ENCODE data around the gene PPAN.

Gene PPAN, protein sequence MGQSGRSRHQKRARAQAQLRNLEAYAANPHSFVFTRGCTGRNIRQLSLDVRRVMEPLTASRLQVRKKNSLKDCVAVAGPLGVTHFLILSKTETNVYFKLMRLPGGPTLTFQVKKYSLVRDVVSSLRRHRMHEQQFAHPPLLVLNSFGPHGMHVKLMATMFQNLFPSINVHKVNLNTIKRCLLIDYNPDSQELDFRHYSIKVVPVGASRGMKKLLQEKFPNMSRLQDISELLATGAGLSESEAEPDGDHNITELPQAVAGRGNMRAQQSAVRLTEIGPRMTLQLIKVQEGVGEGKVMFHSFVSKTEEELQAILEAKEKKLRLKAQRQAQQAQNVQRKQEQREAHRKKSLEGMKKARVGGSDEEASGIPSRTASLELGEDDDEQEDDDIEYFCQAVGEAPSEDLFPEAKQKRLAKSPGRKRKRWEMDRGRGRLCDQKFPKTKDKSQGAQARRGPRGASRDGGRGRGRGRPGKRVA

DNA sequence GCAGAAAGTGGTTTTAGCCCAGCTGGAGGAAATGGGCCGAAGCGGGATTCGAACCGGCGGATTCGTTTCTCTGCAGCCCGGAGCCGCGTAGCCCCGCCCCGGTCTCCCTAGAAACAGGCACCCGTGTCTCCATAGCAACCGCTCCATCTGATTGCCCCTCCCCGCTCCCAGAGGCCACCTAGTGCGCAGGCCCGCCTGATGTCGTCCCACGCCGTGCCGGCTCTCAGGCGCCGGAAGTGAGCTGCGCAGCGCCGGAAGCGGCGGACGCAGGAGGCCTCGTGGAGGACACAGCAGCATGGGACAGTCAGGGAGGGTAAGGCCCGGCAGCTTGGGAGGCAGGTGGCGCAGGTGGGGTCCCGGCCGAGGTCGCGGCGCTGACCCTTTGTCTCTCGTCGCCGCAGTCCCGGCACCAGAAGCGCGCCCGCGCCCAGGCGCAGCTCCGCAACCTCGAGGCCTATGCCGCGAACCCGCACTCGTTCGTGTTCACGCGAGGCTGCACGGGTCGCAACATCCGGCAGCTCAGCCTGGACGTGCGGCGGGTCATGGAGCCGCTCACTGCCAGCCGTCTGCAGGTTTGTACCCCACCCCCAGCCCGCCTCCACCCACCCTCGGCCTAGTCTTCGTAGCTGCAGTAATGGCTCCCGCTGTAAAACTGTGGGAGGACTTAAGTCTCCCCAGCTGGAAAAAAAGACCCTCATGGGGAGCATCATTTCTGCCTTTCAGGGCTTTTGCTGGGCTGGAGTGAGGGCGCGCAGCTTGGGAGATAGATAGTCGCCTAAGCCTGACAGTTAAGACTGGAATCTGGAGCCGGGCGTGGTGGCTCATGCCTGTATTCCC is at the start of gene PPAN:
PPAN (plus strand) TSS at position 263 of the 837 bp plus-strand sequence; CDS start at position 296, 33 bp downstream.
- TF ChIP-seq, protein P1, sequence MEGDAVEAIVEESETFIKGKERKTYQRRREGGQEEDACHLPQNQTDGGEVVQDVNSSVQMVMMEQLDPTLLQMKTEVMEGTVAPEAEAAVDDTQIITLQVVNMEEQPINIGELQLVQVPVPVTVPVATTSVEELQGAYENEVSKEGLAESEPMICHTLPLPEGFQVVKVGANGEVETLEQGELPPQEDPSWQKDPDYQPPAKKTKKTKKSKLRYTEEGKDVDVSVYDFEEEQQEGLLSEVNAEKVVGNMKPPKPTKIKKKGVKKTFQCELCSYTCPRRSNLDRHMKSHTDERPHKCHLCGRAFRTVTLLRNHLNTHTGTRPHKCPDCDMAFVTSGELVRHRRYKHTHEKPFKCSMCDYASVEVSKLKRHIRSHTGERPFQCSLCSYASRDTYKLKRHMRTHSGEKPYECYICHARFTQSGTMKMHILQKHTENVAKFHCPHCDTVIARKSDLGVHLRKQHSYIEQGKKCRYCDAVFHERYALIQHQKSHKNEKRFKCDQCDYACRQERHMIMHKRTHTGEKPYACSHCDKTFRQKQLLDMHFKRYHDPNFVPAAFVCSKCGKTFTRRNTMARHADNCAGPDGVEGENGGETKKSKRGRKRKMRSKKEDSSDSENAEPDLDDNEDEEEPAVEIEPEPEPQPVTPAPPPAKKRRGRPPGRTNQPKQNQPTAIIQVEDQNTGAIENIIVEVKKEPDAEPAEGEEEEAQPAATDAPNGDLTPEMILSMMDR (conservative IDR thresholded peaks at IDR 0.05; ENCODE audit: low read depth, low read length): no peak
- peaks cover 47% of the 10 kb centered on the region for H3K4me1 ChIP-seq (ENCODE audit: low read depth, poor library complexity, severe bottlenecking)
- H3K9ac ChIP-seq: peak within 1 kb of the TSS; percentile 89
- peaks cover 20% of the 10 kb centered on the region; the same call in 1 of the 2 replicates for H3K36me3 ChIP-seq (ENCODE audit: insufficient read depth)
- H3K4me2 ChIP-seq: peak within 1 kb of the TSS; percentile 93
- no peaks in the 10 kb centered on the region for H3K27me3 ChIP-seq (ENCODE audit: insufficient read depth, low read depth)
- no peak within 1 kb of the TSS for H3K4me3 ChIP-seq (IDR thresholded peaks at IDR 0.05; ENCODE audit: insufficient read depth, low read depth, low read length)
- H4K20me1 ChIP-seq (ENCODE audit: insufficient read depth): no peaks in the 10 kb centered on the region
- H3K79me2 ChIP-seq (ENCODE audit: insufficient read depth, low read depth): peaks cover 39% of the 10 kb centered on the region
- no peak within 1 kb of the TSS for H2AFZ ChIP-seq (ENCODE audit: low read depth)
- H3K27ac ChIP-seq: peak within 1 kb of the TSS; percentile 62

DNA sequence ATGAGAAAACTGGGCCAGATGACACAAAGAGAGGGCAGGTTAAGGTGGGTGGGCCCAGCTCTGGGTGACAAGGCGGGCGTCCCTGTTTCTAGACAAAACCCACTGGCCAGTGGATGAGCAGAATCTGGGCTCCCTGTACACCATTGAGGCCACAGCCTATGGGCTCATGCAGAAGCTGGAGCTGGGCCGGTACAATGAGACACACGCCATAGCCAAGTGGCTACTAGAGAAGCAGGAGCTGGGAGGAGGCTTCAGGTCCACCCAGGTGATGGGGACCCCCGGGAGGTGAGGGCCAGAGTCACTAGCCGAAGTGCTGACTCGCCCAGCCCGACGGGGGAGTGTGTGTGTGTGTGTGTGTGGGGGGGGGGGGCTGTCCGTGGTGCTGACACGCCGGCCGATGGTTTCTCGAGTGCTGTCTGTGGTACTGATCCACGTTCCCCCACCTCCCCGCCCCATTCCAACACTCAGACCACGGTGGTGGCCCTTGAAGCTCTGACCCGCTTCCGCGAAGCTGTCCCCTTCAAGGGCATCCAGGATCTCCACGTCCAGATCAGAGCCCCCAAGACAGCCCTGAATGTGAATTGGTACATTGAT is 44.3 kb upstream of the PPAN start:
- Histone ChIP-seq H3K4me3 (IDR thresholded peaks at IDR 0.05; ENCODE audit: insufficient read depth, low read depth, low read length) (no peak overlapping the region), H3K36me3 (ENCODE audit: insufficient read depth) (no peaks in the 10 kb centered on the region), H3K27ac (no peak overlapping the region), H3K27me3 (ENCODE audit: insufficient read depth, low read depth) (peaks cover 67% of the 10 kb centered on the region), H2AFZ (ENCODE audit: low read depth) (no peak overlapping the region), H3K9ac (no peak overlapping the region), H3K4me1 (ENCODE audit: low read depth, poor library complexity, severe bottlenecking) (no peaks in the 10 kb centered on the region), H3K79me2 (ENCODE audit: insufficient read depth, low read depth) (no peaks in the 10 kb centered on the region), H3K4me2 (no peak overlapping the region), H4K20me1 (ENCODE audit: insufficient read depth) (no peaks in the 10 kb centered on the region)
- TF ChIP-seq, protein P1 (conservative IDR thresholded peaks at IDR 0.05; ENCODE audit: low read depth, low read length): no peak

DNA sequence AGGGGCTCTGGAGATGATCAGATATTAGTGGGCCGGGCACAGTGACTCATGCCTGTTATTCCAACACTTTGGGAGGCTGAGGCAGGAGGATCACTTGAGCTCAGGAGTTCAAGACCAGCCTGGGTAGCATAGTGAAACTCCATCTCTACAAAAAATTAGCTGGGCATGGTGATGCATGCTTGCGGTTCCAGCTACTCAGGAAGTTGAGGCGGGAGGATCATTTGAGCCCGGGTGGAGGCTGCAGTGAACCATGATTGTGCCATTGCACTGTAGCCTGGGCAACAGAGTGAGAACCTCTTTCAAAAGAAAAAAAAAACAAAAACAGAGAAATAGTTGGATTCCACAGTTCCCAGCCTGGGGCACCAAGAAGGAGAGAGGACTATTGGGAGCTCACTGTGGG is 38.0 kb upstream of the PPAN start:
- H3K4me3 ChIP-seq (IDR thresholded peaks at IDR 0.05; ENCODE audit: insufficient read depth, low read depth, low read length): no peak overlapping the region
- H3K4me1 ChIP-seq (ENCODE audit: low read depth, poor library complexity, severe bottlenecking): no peaks in the 10 kb centered on the region
- H3K9ac ChIP-seq: no peak overlapping the region
- no peaks in the 10 kb centered on the region for H4K20me1 ChIP-seq (ENCODE audit: insufficient read depth)
- H3K36me3 ChIP-seq (ENCODE audit: insufficient read depth): no peaks in the 10 kb centered on the region
- no peak overlapping the region for H3K27ac ChIP-seq
- TF ChIP-seq, protein P1 (conservative IDR thresholded peaks at IDR 0.05; ENCODE audit: low read depth, low read length): no peak
- H3K27me3 ChIP-seq (ENCODE audit: insufficient read depth, low read depth): peaks cover 76% of the 10 kb centered on the region
- H3K4me2 ChIP-seq: no peak overlapping the region
- H2AFZ ChIP-seq (ENCODE audit: low read depth): no peak overlapping the region
- no peaks in the 10 kb centered on the region for H3K79me2 ChIP-seq (ENCODE audit: insufficient read depth, low read depth)

DNA sequence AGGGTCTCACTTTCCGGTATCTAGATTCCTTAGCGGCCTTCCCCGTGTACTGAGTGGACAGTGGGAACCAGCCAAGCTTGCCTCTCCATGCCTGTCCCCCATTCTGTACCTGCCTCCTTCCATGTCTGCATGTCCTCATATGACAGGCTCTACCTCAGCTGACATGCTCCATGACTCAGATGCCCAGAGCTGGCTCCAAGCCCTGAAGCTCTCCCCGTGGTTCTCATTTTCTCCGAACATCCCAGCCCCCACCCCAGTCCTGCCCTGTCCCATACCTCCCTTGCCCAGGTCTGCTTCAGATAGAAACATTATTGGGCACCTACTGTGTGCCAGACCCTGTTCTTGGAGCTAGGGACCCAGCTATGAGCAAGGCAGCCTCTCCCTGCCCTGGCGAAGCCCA is 37.1 kb upstream of the PPAN start:
- H4K20me1 ChIP-seq (ENCODE audit: insufficient read depth): no peaks in the 10 kb centered on the region
- H3K4me1 ChIP-seq (ENCODE audit: low read depth, poor library complexity, severe bottlenecking): no peaks in the 10 kb centered on the region
- no peak overlapping the region for H3K4me3 ChIP-seq (IDR thresholded peaks at IDR 0.05; ENCODE audit: insufficient read depth, low read depth, low read length)
- H3K27me3 ChIP-seq (ENCODE audit: insufficient read depth, low read depth): peaks cover 76% of the 10 kb centered on the region
- H3K9ac ChIP-seq: no peak overlapping the region
- H3K36me3 ChIP-seq (ENCODE audit: insufficient read depth): no peaks in the 10 kb centered on the region
- no peak overlapping the region for H3K27ac ChIP-seq
- TF ChIP-seq, protein P1 (conservative IDR thresholded peaks at IDR 0.05; ENCODE audit: low read depth, low read length): no peak
- H3K4me2 ChIP-seq: no peak overlapping the region
- H3K79me2 ChIP-seq (ENCODE audit: insufficient read depth, low read depth): no peaks in the 10 kb centered on the region
- no peak overlapping the region for H2AFZ ChIP-seq (ENCODE audit: low read depth)
